HEK293T (cell line): Measurements from ENCODE around the gene TRIM23.

Source experiments
- ELF4 ChIP-seq: fragments of 450-650 bp; IDR thresholded peaks from 2 replicates; pipeline ENCODE4 v1.6.1; 2017; ENCODE audit warnings: antibody characterized with exemption
- HDGF ChIP-seq: fragments of 450-650 bp; IDR thresholded peaks from 2 replicates; pipeline ENCODE4 v1.6.1; 2017; ENCODE audit warnings: antibody characterized with exemption, borderline replicate concordance
- SP1 ChIP-seq: fragments of 450-650 bp; IDR thresholded peaks from 2 replicates; pipeline ENCODE4 v1.6.1; 2017
- TARDBP ChIP-seq: fragments of 450-650 bp; IDR thresholded peaks from 2 replicates; pipeline ENCODE4 v1.6.1; 2016
- ZNF384 ChIP-seq: fragments of 450-650 bp; IDR thresholded peaks from 2 replicates; pipeline ENCODE4 v1.6.1; 2016

- no peak for TF ChIP-seq HDGF
- no peak for TF ChIP-seq ZNF384
- TF ChIP-seq TARDBP: no peak
- TF ChIP-seq SP1: no peak
- TF ChIP-seq ELF4: no peak
Observed at GRCh38 chr5:65555287-65555686, 68.8 kb downstream of the TRIM23 start.
